ENCODE results near the gene SMU1.

DNA sequence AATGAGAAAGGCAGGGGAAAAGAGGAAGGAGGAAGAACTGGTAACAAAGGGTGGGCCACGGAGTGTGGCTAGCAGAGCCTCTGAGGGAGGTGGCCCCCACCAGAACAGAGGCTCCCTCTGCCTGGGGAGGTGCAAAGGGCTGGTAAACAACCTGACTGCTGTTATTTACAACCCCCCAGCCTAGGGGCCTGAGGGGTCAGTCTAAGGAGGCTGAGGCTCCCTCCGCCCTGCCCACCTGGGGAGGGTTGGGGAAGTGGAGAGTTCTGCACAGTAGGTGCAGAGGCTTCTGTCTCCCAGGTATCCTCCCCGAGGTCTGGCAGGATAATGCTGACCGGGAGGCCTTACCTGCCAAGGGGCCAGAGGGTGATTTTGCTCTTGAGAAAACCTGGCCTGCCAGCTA, 35.6 kb upstream of the SMU1 start:
- TF ChIP-seq, protein P1, sequence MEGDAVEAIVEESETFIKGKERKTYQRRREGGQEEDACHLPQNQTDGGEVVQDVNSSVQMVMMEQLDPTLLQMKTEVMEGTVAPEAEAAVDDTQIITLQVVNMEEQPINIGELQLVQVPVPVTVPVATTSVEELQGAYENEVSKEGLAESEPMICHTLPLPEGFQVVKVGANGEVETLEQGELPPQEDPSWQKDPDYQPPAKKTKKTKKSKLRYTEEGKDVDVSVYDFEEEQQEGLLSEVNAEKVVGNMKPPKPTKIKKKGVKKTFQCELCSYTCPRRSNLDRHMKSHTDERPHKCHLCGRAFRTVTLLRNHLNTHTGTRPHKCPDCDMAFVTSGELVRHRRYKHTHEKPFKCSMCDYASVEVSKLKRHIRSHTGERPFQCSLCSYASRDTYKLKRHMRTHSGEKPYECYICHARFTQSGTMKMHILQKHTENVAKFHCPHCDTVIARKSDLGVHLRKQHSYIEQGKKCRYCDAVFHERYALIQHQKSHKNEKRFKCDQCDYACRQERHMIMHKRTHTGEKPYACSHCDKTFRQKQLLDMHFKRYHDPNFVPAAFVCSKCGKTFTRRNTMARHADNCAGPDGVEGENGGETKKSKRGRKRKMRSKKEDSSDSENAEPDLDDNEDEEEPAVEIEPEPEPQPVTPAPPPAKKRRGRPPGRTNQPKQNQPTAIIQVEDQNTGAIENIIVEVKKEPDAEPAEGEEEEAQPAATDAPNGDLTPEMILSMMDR (IDR thresholded peaks at IDR 0.05): no peak
- TF ChIP-seq, protein P2, sequence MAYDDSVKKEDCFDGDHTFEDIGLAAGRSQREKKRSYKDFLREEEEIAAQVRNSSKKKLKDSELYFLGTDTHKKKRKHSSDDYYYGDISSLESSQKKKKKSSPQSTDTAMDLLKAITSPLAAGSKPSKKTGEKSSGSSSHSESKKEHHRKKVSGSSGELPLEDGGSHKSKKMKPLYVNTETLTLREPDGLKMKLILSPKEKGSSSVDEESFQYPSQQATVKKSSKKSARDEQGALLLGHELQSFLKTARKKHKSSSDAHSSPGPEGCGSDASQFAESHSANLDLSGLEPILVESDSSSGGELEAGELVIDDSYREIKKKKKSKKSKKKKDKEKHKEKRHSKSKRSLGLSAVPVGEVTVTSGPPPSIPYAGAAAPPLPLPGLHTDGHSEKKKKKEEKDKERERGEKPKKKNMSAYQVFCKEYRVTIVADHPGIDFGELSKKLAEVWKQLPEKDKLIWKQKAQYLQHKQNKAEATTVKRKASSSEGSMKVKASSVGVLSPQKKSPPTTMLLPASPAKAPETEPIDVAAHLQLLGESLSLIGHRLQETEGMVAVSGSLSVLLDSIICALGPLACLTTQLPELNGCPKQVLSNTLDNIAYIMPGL (CRISPR knock-in tag; IDR thresholded peaks at IDR 0.05): no peak
- TF ChIP-seq, protein P3, sequence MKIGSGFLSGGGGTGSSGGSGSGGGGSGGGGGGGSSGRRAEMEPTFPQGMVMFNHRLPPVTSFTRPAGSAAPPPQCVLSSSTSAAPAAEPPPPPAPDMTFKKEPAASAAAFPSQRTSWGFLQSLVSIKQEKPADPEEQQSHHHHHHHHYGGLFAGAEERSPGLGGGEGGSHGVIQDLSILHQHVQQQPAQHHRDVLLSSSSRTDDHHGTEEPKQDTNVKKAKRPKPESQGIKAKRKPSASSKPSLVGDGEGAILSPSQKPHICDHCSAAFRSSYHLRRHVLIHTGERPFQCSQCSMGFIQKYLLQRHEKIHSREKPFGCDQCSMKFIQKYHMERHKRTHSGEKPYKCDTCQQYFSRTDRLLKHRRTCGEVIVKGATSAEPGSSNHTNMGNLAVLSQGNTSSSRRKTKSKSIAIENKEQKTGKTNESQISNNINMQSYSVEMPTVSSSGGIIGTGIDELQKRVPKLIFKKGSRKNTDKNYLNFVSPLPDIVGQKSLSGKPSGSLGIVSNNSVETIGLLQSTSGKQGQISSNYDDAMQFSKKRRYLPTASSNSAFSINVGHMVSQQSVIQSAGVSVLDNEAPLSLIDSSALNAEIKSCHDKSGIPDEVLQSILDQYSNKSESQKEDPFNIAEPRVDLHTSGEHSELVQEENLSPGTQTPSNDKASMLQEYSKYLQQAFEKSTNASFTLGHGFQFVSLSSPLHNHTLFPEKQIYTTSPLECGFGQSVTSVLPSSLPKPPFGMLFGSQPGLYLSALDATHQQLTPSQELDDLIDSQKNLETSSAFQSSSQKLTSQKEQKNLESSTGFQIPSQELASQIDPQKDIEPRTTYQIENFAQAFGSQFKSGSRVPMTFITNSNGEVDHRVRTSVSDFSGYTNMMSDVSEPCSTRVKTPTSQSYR (CRISPR knock-in tag; IDR thresholded peaks at IDR 0.05): no peak
- no peak for TF ChIP-seq TP53 (CRISPR knock-in tag; IDR thresholded peaks at IDR 0.05)

Data from WTC11 (cell line).